ENCODE data around the gene EGFL7. TPM values are rescaled to one million over a fixed set of nuclear protein-coding genes. Genes with fewer than 3 reads are reported as not detected.
A peak's percentile ranks its signal among the peaks of the same experiment; 100 is the strongest.

EGFL7 gene
- total and polyA plus RNA-seq, 2 of the 8 experiments (the other 6 are each of a cell fraction or from before 2014, with no cell fraction given) = 37.8 to 53.4 TPM

DNA sequence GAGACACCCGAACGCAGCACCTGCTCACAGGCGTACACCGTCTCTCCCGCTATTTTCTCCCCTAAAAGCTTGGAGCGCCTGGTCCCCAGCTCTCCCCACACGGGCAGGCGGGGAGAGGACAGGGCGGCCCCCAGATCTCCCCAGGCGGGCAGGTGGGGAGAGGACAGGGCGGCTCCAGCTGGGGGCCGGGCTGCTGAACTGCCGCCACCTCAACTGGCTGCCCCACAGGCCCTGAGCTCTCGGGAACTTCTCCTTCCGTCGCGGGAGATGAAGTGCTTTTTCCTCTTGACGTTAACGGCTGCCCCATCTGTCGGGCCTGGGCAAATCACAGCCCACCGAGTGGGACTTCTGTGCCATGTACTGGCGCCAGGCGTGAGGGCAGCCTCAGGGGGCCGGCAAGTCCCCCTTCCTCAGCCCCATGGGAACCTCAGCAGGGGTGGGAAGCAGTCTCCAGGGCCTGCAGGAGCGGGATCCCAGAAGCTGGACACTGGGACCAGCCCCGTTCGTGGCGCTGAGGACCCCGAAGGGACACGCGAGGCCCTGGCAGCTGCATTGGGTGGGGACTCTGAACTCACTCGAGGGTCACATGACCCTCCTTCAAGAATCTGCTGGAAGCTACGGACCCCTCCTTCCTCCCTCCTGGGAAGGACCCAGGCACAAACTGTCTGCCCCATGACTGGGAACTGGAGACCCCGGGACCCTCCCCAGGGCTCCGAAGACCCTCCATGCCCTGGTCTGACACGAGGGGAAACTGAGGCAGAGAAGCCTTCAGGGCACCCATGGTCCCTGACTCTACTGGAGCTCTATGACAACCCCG, 5.7 kb upstream of the EGFL7 start:
- Histone ChIP-seq H3K14ac (ENCODE audit: insufficient read length) (no peak overlapping the region), H3K56ac (replicated peaks; ENCODE audit: insufficient read length, low read depth, low read length) (no peak overlapping the region), H3K9me3 (ENCODE audit: insufficient read depth in 2 of 2, low read depth in 1 of 2, low read length in 1 of 2) (no peaks in the 10 kb centered on the region), H3K27ac (ENCODE audit: low read depth, low read length) (no peak overlapping the region), H3K27me3 (replicated peaks in 1 of 4; ENCODE audit: control insufficient read depth in 3 of 4, extremely low read depth in 1 of 4, insufficient read depth in 3 of 4, low read length in 3 of 4) (no peaks in the 10 kb centered on the region; a peak in 1 of 7 replicates), H3K4me3 (ENCODE audit: extremely low read depth in 1 of 4, insufficient read depth in 2 of 4, low read depth in 3 of 4, low read length in 4 of 4) (no peak overlapping the region), H3K4me1 (replicated peaks in 1 of 4; ENCODE audit: control insufficient read depth in 3 of 4, insufficient read depth in 4 of 4, low read length in 3 of 4) (no peaks in the 10 kb centered on the region), H3K9ac (replicated peaks in 1 of 4; ENCODE audit: extremely low read depth in 1 of 4, low read depth in 3 of 4, low read length in 3 of 4) (no peak overlapping the region), H3K79me2 (ENCODE audit: control insufficient read depth in 1 of 2, insufficient read depth in 2 of 2, low read length in 2 of 2) (no peaks in the 10 kb centered on the region), H3K4me2 (ENCODE audit: insufficient read depth in 1 of 2, low read depth in 2 of 2, low read length in 2 of 2) (no peak overlapping the region), H3K18ac (ENCODE audit: extremely low read depth, low read length) (no peak overlapping the region), H3K36me3 (ENCODE audit: control insufficient read depth in 2 of 4, insufficient read depth in 4 of 4, low read length in 3 of 4) (no peaks in the 10 kb centered on the region), H4K20me1 (replicated peaks in 1 of 2; ENCODE audit: control insufficient read depth in 1 of 2, insufficient read depth in 2 of 2, low read length in 2 of 2) (peaks cover 0 to 1% of the 10 kb centered on the region in 2 experiments), H2BK20ac (ENCODE audit: low read length) (no peak overlapping the region), H4K5ac (ENCODE audit: insufficient read length, low read depth, low read length) (no peak overlapping the region), H3K4ac (replicated peaks; ENCODE audit: insufficient read length, low read depth, low read length) (no peak overlapping the region), H3K79me1 (ENCODE audit: low read depth, low read length) (no peaks in the 10 kb centered on the region), H2BK120ac (replicated peaks; ENCODE audit: low read depth, low read length) (no peak overlapping the region), H2AFZ (ENCODE audit: low read length) (no peak overlapping the region), H2BK15ac (ENCODE audit: low read length) (peak overlapping the region; percentile 29; the same call in 1 of the 2 replicates), H2AK5ac (ENCODE audit: low read depth, low read length) (no peak overlapping the region), H4K8ac (ENCODE audit: extremely low read depth, insufficient read depth, low read length) (no peak overlapping the region; the same call in 1 of the 2 replicates), H2BK5ac (ENCODE audit: low read depth, low read length) (no peak overlapping the region), H4K91ac (replicated peaks; ENCODE audit: insufficient read length, low read length) (no peak overlapping the region), H3K23ac (ENCODE audit: insufficient read length) (no peak overlapping the region), H2BK12ac (ENCODE audit: low read depth, low read length) (no peak overlapping the region), H3K23me2 (ENCODE audit: low read depth, low read length) (no peaks in the 10 kb centered on the region)
- POLR2A ChIA-PET (ENCODE audit: partially characterized antibody) = interaction anchor here (1.1 to 1.5 kb wide), 2 partner anchors 8 to 9 kb away, joined by 3 to 4 read pairs; no protein-coding TSS in a partner anchor
- TF ChIP-seq EZH2 (IDR thresholded peaks at IDR 0.05; ENCODE audit: low read depth, low read length, severe bottlenecking) (no peak), TAF7 (optimal IDR thresholded peaks at IDR 0.05; ENCODE audit: borderline replicate concordance, low read depth, low read length) (no peak), BRCA1 (IDR thresholded peaks at IDR 0.05; ENCODE audit: low read depth, low read length) (no peak), CHD2 (IDR thresholded peaks at IDR 0.05; ENCODE audit: low read length) (no peak), TEAD4 (IDR thresholded peaks at IDR 0.05; ENCODE audit: low read depth, low read length) (no peak), CEBPB (IDR thresholded peaks at IDR 0.05; ENCODE audit: low read depth, low read length) (no peak)
- TF ChIP-seq, protein P1, sequence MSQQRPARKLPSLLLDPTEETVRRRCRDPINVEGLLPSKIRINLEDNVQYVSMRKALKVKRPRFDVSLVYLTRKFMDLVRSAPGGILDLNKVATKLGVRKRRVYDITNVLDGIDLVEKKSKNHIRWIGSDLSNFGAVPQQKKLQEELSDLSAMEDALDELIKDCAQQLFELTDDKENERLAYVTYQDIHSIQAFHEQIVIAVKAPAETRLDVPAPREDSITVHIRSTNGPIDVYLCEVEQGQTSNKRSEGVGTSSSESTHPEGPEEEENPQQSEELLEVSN (IDR thresholded peaks at IDR 0.05) = peak; percentile 17; the same call in 1 of the 2 replicates
- CTCF ChIA-PET (ENCODE audit: partially characterized antibody) = interaction anchor here (0.9 to 3.4 kb wide), 5 partner anchors 15 to 172 kb away, joined by 3 to 16 read pairs (median 4); no protein-coding TSS in a partner anchor
- peak in 1 of 2 experiments; percentile 46 for DNase-seq (ENCODE audit: low read depth in 1 of 2, low spot score in 2 of 2)
- WGBS, 2 experiments (ENCODE audit: extremely low coverage in 1 of 2, insufficient coverage in 1 of 2, insufficient read length in 1 of 2, insufficient replicate concordance in 2 of 2, low coverage in 1 of 2, low lambda C conversion rate in 2 of 2, missing lambda C conversion rate in 1 of 2) = 88% methylated on average over 27 of the region's 37 CpGs; no CpG with 5 or more reads in 1 of the 2 experiments
- FAIRE-seq = no peak
